HG03025 (cell line): ENCODE data around the gene RGS4.

ENCODE experiments used
- ATAC-seq: cut with Tn5 transposase; IDR thresholded peaks from one replicate; pipeline ENCODE4 v1.9.1; 2021; ENCODE audit warnings: mild to moderate bottlenecking, moderate library complexity; ENCODE audit not compliant: unreplicated experiment, low FRiP score

RGS4 gene

GRCh38 chr1:163094589-163094988 lies 25.4 kb downstream of the RGS4 start:
- ATAC-seq = no peak

- no peak for ATAC-seq
Measured at GRCh38 chr1:163095213-163095612, 26.1 kb downstream of the RGS4 start.

GRCh38 chr1:163102590-163102989 lies 33.4 kb downstream of the RGS4 start:
- no peak for ATAC-seq

- ATAC-seq = no peak
Measured at GRCh38 chr1:163104385-163105099, 35.4 kb downstream of the RGS4 start.

- no peak for ATAC-seq
Measured at GRCh38 chr1:163106364-163106987, 37.3 kb downstream of the RGS4 start.

GRCh38 chr1:163107655-163108054 lies 38.5 kb downstream of the RGS4 start:
- no peak for ATAC-seq

GRCh38 chr1:163115887-163116286 lies 46.7 kb downstream of the RGS4 start:
- ATAC-seq = no peak

GRCh38 chr1:163119707-163120106 lies 50.5 kb downstream of the RGS4 start:
- ATAC-seq = no peak

- no peak for ATAC-seq
Measured at GRCh38 chr1:163120372-163120771, 51.2 kb downstream of the RGS4 start.

GRCh38 chr1:163124812-163125211 lies 55.7 kb downstream of the RGS4 start:
- ATAC-seq = no peak
